H7 (cell line): ENCODE results near the gene CD72. TPM values are rescaled to one million over a fixed set of nuclear protein-coding genes. Genes with fewer than 3 reads are reported as not detected.
A peak's percentile ranks its signal among the peaks of the same experiment; 100 is the strongest.
"Not testable (repeated sequence)": the region's sequence is repeated elsewhere in the genome, so short reads cannot be mapped to it uniquely, and the experiment has no call there.

Experiments used
- DNase-seq: peaks from one replicate; pipeline ENCODE4 v3.0.0; 2012
- H3K27me3 ChIP-seq: 2 replicates; pipeline ENCODE4 v1.6.0; 2011; ENCODE audit warnings: mild to moderate bottlenecking, low read length; ENCODE audit not compliant: control insufficient read depth, insufficient read depth
- H3K36me3 ChIP-seq: replicated peaks from 2 replicates; pipeline ENCODE4 v1.5.1; 2011; ENCODE audit warnings: low read length; ENCODE audit not compliant: control insufficient read depth, insufficient read depth
- H3K4me3 ChIP-seq: 2 replicates; pipeline ENCODE4 v1.5.1; 2011; ENCODE audit warnings: low read depth, mild to moderate bottlenecking, control low read depth, low read length, moderate library complexity; ENCODE audit not compliant: insufficient read depth
- total RNA-seq: library from RNA; depleted of rRNA; stranded (reverse); fragments of >200 nt; shearing (Covaris generic); gene quantifications from 2 replicates; pipeline ENCODE4 v1.2.3, GENCODE V29; 2014

CD72 gene
- total RNA-seq, 1 experiment from 2014 or later, result 1.9 TPM

GRCh38 chr9:35599763-35600604, 18.2 kb downstream of the CD72 start:
- Histone ChIP-seq H3K36me3 (no peaks in the 10 kb centered on the region), H3K27me3 (no peaks in the 10 kb centered on the region), H3K4me3 (no peak overlapping the region)
- DNase-seq, result peak; percentile 40

GRCh38 chr9:35598866-35599590, 19.2 kb downstream of the CD72 start:
- DNase-seq, result peak; percentile 69
- H3K4me3 ChIP-seq, result no peak overlapping the region
- no peaks in the 10 kb centered on the region for H3K27me3 ChIP-seq
- no peaks in the 10 kb centered on the region for H3K36me3 ChIP-seq

DNA sequence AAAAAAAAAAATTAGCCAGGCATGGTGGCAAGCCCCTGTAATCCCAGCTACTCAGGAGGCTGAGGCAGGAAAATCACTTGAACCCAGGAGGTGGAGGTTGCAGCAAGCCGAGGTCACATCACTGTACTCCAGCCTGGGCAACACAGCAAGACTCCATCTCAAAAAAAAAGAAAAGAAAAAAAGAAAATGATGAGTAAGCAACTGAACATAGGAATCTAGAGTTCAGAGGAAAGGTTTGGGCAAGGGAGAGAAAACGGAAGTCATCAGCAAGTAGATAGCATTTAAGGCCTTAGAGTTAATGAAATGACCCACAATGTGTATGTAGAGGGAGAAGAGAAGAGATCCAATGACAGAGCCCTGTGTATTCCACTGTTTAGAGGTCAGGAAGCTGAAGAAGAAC, 21.3 kb downstream of the CD72 start:
- H3K4me3 ChIP-seq, H3K27me3 ChIP-seq, DNase-seq, H3K36me3 ChIP-seq: not testable (repeated sequence)

DNA sequence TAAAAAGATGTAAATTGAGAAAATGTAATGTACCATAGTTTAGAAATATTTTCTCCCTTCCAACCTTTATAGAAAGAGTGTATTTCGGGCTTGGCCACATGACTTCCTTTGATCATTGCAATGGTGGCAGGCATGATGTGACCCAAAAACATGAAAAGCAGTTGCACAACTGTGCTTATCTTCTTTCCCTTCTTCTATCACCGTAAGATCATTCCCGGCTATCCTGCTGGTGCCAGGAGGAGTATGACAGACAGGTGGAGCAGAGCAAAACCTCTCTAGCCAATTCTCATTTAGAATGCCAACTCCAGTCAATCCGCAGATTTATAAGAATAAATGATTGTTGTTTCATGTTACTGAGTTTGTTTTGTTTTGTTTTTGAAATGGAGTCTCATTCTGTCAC, 23.7 kb downstream of the CD72 start:
- Histone ChIP-seq H3K27me3 (no peaks in the 10 kb centered on the region), H3K36me3 (no peaks in the 10 kb centered on the region), H3K4me3 (no peak overlapping the region)
- no peak for DNase-seq

DNA sequence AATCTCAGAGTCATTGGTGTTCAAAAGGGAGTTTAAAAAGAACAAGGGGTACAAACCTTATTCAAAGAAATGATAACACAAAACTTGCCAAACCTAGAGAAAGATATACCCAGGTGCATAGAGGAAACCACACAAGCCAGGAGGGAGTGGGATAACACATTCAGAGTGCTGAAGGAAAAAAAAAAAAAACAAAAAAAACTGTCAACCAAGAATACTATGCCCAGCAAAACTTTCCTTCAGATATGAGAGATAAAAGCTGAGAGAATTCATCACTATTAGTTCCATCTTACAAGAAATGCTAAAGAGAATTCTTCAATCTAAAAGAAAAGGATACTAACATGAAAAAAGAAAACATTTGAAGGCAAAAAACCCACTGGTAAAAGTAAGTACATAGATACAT, 24.6 kb downstream of the CD72 start:
- no peak for DNase-seq
- no peaks in the 10 kb centered on the region for H3K36me3 ChIP-seq
- no peaks in the 10 kb centered on the region for H3K27me3 ChIP-seq
- H3K4me3 ChIP-seq, result no peak overlapping the region

GRCh38 chr9:35588506-35588905, 29.7 kb downstream of the CD72 start:
- DNase-seq, H3K4me3 ChIP-seq, H3K27me3 ChIP-seq, H3K36me3 ChIP-seq: not testable (repeated sequence)

DNA sequence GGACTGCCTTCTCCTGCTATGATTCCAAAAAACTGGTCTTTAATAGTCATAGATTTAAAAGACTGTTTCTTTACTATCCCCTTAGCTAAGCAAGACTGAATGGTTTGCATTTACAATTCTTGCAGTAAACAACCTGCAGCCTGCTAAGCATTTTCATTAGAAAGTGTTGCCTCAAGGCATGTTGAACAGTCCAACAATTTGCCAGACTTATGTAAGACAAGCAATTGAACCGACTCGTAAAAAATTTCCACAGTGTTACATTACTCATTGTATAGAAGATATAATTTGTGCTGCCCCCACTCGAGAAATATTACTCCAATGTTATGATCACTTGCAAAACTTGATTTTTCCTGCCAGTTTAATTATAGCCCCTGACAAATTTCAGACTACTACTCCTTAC, 33.5 kb downstream of the CD72 start:
- not testable (repeated sequence) for H3K27me3 ChIP-seq, H3K4me3 ChIP-seq, DNase-seq, H3K36me3 ChIP-seq

DNA sequence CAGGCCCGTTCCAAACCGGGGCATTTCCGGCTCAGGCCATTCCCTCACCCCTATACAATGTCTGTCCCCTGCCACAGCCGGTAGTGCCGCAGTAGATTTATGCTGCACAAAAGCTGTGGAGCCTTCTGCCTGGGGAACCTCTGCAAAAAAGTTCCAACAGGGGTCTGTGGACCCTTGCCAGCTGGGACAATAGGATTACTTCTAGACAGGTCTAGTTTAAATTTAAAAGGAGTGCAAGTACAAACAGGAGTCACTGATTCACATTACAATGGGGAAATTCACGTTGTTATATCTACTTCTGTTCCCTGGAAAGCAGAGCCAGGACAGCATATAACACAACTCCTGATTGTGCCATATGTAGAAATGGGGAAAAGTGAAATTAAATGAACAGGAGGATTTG, 34.7 kb downstream of the CD72 start:
- not testable (repeated sequence) for H3K27me3 ChIP-seq, H3K4me3 ChIP-seq, DNase-seq, H3K36me3 ChIP-seq

- DNase-seq, H3K27me3 ChIP-seq, H3K4me3 ChIP-seq, H3K36me3 ChIP-seq: not testable (repeated sequence)
Observed at GRCh38 chr9:35579659-35580227, 38.5 kb downstream of the CD72 start.

GRCh38 chr9:35579130-35579529, 39.1 kb downstream of the CD72 start:
- no peaks in the 10 kb centered on the region for H3K36me3 ChIP-seq
- H3K27me3 ChIP-seq, result no peaks in the 10 kb centered on the region
- H3K4me3 ChIP-seq, result no peak overlapping the region
- DNase-seq, result no peak

DNA sequence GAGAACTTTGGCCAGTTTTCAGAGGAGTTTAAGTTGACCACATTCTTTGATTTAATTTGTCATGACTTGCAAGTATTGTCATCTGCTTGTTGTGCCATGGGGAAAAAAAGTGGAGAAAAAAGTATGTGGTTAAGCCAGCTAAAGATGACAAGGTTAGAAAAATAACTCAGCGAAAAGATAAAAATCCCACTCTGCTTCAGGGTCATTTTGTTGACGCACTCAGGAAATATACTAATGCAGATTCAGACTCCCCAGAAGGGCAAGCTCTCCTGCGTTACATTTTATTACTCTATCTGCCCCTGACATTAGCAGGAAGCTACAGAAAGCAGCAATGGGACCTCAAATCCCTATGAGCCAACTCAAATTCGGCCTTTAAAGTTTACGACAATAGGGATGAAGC, 40.7 kb downstream of the CD72 start:
- no peak for DNase-seq
- no peak overlapping the region for H3K4me3 ChIP-seq
- no peaks in the 10 kb centered on the region for H3K27me3 ChIP-seq
- no peaks in the 10 kb centered on the region for H3K36me3 ChIP-seq

- no peak overlapping the region for H3K4me3 ChIP-seq
- no peaks in the 10 kb centered on the region for H3K36me3 ChIP-seq
- DNase-seq, result no peak
- H3K27me3 ChIP-seq, result no peaks in the 10 kb centered on the region
Observed at GRCh38 chr9:35575478-35575877, 42.7 kb downstream of the CD72 start.

DNA sequence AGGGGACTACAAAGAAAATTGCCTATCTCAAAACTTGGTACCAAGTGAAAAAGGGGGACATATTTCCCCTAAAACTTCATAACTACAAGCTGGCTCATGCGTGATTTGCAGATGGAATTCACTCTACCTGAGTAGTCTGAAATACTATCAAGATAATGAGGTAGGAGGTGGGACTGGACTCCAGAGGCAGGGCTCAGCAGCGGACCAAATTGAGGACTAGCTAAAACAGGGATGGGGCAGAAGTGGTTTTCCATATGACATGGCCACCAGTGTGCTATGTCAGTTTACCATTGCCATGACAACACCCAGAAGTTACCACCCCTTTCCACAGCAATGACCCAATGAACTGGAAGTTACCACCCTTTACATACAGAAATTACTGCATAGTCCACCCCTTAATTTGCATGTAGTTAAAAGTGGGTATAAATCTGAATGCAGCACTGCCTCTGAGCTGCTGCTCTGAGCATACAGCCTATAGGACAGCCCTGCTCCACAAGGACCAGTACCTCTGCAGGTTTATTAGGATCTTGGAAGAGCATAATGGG, 43.6 kb downstream of the CD72 start:
- DNase-seq, result no peak
- H3K36me3 ChIP-seq, result no peaks in the 10 kb centered on the region

GRCh38 chr9:35570709-35571504, 47.3 kb downstream of the CD72 start:
- H3K36me3 ChIP-seq, result no peaks in the 10 kb centered on the region
- no peak for DNase-seq
- no peaks in the 10 kb centered on the region for H3K27me3 ChIP-seq
- no peak overlapping the region for H3K4me3 ChIP-seq

More for the DNA sequence above, 43.6 kb downstream of the CD72 start:
- H3K27me3 ChIP-seq, result no peaks in the 10 kb centered on the region
- no peak overlapping the region for H3K4me3 ChIP-seq
